ENCODE data around the gene CRB2. TPM values are rescaled to one million over a fixed set of nuclear protein-coding genes. Genes with fewer than 3 reads are reported as not detected.

CRB2 gene
- total RNA-seq, 1 donor: not detected

DNA sequence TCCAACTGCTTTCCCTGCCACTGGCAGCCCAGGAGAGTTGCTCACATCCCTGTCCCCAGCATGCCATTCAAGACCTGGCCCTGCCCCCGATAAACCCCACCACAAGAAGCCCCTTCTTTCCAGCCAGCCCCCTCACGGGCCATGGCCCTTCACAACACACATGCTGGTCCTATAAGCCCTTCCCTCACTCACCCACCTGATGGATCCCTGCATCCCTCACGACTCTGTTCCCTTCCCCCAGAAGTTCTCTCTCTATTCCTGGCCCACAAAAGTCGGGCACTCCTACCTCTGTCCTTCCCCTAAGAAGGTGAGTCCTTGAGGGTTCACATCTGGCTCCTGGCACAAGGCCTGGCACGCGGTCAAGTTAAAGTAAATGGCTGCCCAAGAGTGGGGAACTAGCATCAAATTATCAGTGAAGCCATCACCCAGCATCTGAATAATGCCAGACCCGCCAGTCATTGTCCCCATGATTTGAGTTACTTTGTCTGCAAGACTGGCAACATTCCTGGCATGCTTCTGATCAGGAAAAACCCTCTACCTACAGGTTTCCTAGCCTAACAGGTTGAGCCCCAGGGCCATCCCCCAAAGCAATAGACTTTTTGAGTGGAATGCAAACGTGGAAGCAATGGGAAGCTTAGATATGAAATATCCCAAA, 65.9 kb downstream of the CRB2 start:
- no peak overlapping the region for H3K4me3 ChIP-seq (ENCODE audit: low read depth, low read length)
- no peak for DNase-seq (ENCODE audit: low read depth)
- TF ChIP-seq, protein P1, sequence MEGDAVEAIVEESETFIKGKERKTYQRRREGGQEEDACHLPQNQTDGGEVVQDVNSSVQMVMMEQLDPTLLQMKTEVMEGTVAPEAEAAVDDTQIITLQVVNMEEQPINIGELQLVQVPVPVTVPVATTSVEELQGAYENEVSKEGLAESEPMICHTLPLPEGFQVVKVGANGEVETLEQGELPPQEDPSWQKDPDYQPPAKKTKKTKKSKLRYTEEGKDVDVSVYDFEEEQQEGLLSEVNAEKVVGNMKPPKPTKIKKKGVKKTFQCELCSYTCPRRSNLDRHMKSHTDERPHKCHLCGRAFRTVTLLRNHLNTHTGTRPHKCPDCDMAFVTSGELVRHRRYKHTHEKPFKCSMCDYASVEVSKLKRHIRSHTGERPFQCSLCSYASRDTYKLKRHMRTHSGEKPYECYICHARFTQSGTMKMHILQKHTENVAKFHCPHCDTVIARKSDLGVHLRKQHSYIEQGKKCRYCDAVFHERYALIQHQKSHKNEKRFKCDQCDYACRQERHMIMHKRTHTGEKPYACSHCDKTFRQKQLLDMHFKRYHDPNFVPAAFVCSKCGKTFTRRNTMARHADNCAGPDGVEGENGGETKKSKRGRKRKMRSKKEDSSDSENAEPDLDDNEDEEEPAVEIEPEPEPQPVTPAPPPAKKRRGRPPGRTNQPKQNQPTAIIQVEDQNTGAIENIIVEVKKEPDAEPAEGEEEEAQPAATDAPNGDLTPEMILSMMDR (IDR thresholded peaks at IDR 0.05; ENCODE audit: insufficient read depth, low read depth, low read length): no peak

DNA sequence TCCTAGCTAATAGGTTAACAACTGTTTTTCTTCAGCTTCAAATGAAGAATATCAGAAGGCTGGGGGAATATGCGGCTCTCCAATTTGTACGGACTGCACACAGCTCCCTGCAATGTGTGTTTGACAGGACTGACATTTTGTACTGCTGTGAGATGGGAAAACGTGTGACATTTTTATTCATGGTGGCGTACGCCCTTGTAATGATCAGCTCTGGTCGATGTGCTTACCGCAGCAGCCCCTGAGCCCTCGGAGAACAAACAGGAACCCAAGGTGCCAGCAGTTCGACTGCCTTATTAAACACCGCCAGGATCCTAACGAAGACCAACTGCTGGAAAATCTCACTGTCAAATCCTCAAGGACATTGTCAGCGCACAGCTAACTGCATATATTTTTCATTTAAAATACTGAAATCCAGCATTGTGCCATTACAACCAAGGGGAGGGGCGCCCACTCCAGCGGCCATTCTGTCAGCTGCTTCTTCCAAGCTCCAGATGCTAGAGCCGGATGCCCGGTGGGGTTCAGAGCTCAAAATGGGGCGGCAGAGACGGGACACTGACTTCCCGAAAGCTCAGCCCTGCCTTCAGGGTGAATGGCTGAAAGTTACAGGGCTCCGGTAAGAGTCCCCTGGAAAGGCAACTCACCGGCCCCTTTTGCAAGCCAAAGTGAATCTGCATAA, 66.8 kb downstream of the CRB2 start:
- H3K4me3 ChIP-seq (ENCODE audit: low read depth, low read length): no peak overlapping the region
- DNase-seq (ENCODE audit: low read depth): no peak
- TF ChIP-seq, protein P1 (IDR thresholded peaks at IDR 0.05; ENCODE audit: insufficient read depth, low read depth, low read length): no peak

DNA sequence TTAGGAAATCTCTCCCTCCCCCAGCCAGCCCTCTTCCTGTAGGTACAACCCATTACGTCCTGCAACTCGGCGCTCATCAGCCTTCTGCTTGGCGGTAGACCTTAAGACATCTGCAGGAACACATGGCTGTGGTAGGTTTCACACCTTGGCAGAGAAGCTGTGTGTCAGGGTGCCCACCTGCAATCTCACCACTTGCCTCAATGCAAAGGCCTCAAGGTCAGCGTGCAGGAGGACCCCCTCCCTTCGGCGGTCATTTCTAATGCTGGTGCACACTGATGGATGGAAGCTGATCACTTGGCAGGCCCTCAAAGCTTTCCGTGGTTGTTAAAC, 67.3 kb downstream of the CRB2 start:
- TF ChIP-seq, protein P1 (IDR thresholded peaks at IDR 0.05; ENCODE audit: insufficient read depth, low read depth, low read length): no peak
- DNase-seq (ENCODE audit: low read depth): no peak
- no peak overlapping the region for H3K4me3 ChIP-seq (ENCODE audit: low read depth, low read length)

DNA sequence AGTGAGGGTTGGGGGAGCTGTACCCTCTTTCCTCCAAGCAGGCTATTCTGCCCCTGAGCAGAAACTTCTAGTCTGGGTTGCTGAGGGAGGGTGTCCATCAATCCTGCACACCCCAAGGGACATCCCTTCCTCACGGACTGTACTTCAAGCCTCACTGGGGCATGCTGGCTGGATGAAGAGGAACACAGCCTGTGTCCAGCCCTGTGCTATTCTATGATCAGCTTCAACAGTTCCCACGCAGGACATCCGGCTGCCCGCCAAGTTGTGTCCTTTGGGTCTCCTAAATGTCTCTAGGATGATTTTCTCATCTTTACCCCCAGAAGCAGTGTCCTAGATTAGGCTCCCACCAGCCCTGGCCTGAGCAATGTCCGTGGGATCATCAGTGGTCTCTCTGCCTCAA, 68.1 kb downstream of the CRB2 start:
- no peak overlapping the region for H3K4me3 ChIP-seq (ENCODE audit: low read depth, low read length)
- DNase-seq (ENCODE audit: low read depth): no peak
- TF ChIP-seq, protein P1 (IDR thresholded peaks at IDR 0.05; ENCODE audit: insufficient read depth, low read depth, low read length): no peak

DNA sequence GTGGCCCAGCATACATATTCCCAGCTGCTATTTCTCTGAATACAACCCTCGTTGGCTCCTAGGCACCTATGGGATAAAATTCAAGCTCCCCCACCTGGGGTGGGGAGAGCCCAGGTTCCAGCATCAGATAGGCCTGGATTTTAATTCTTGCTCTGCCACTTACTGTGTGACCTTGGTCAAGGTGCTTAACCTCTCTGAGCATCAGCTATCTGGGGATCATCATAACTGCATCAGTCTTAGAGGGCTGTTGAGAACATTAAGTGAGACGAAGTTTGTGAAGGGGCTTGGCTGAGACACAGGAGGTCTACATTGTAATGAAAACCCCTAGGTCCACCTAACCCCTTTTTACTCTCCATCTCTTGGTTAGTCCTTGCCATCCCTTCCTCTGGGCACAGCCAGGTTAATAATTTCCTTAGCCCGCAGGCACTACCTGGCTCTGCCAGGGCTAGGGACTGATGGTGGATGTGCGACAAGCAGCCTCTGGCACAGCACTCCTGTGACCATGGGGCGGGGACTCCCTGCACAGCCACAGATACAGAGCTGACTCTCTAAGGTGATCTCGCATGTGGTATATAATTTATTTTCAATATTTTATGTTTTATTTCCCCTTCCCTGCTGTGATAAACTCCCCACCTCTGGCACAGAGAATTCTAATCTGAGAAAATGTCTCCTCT, 68.7 kb downstream of the CRB2 start:
- no peak overlapping the region for H3K4me3 ChIP-seq (ENCODE audit: low read depth, low read length)
- DNase-seq (ENCODE audit: low read depth): no peak
- TF ChIP-seq, protein P1 (IDR thresholded peaks at IDR 0.05; ENCODE audit: insufficient read depth, low read depth, low read length): no peak

DNA sequence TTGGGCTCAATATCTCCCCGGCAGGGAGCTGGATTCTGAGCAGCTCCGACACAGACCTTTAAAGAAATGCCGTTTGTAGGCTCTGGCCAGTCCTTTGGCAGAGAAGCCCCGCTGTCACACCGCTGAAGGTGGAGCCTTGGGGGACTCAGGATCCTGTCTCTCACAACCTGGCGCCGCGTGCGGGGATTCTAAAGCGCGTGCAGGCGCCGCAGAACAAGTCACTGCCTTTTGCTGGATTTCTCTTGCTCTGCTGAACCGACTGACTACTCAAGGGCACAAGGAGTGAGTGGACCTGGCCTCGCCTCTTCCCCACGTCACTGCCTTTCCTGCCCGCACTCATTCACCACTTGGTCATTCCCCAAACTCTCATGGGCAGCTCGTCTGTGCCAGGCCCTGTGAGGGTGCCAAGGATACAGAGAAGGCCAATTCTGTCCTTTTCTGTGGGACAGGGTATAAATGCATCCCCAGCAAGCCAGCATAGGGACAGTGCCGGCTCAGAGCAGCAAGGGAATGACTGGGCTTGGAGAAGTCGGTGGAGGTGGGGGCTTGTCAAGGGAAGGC, 69.3 kb downstream of the CRB2 start:
- TF ChIP-seq, protein P1 (IDR thresholded peaks at IDR 0.05; ENCODE audit: insufficient read depth, low read depth, low read length): no peak
- H3K4me3 ChIP-seq (ENCODE audit: low read depth, low read length): no peak overlapping the region
- DNase-seq (ENCODE audit: low read depth): no peak
